ENCODE measurements around the gene XYLT1.

DNA sequence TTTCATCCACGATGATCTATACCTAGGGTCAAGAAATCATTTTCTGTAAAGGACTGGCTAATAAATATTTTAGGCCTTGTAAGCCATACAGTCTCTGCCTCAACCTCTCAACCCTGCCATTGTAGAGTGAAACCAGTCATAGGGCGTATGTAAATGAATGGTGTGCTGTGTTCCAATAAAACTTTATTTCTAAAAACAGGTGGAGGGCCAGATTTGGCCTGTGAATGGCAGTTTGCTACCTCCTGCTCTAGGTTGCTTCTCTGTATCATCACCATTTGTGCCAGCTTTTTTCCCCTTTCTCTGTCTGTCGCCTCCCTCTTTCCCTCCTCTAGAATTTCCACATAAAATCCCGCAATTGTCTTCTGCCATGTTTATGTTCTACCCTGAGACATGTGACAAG is 181.7 kb downstream of the XYLT1 start:
- TF ChIP-seq, protein P1, sequence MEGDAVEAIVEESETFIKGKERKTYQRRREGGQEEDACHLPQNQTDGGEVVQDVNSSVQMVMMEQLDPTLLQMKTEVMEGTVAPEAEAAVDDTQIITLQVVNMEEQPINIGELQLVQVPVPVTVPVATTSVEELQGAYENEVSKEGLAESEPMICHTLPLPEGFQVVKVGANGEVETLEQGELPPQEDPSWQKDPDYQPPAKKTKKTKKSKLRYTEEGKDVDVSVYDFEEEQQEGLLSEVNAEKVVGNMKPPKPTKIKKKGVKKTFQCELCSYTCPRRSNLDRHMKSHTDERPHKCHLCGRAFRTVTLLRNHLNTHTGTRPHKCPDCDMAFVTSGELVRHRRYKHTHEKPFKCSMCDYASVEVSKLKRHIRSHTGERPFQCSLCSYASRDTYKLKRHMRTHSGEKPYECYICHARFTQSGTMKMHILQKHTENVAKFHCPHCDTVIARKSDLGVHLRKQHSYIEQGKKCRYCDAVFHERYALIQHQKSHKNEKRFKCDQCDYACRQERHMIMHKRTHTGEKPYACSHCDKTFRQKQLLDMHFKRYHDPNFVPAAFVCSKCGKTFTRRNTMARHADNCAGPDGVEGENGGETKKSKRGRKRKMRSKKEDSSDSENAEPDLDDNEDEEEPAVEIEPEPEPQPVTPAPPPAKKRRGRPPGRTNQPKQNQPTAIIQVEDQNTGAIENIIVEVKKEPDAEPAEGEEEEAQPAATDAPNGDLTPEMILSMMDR (IDR thresholded peaks at IDR 0.05) = no peak
- TF ChIP-seq ZFX (IDR thresholded peaks at IDR 0.05; ENCODE audit: borderline replicate concordance) = no peak
